A673 (cell line): Measurements from ENCODE around the gene ZNF493. TPM values are rescaled to one million over a fixed set of nuclear protein-coding genes. Genes with fewer than 3 reads are reported as not detected.

Experiments used
- BruUV-seq: library from RNA; stranded (reverse); fragments of 400-500 nt; replicated peaks from 2 replicates; lab custom pipeline; 2021; lab: Mats Ljungman, UMichigan
- CTCF ChIA-PET: fragments of 300-600 bp; sonication (Branson Sonifier 250); formaldehyde crosslinking; loops from one replicate; lab custom pipeline; 2022; ENCODE audit warnings: antibody characterized with exemption; lab: Charles Lee
- POLR2A ChIA-PET: fragments of 300-600 bp; sonication (Branson Sonifier 250); formaldehyde crosslinking; loops from one replicate; lab custom pipeline; 2022; ENCODE audit warnings: antibody characterized with exemption; ENCODE audit not compliant: low non-redundant PET; lab: Charles Lee
- DNase-seq: peaks from one replicate; pipeline ENCODE4 v3.0.0-alpha.2; 2015; ENCODE audit warnings: low spot score
- H3K27ac ChIP-seq: fragments of 200-600 bp; sonication (generic); 2 replicates; pipeline ENCODE4 v1.5.1; 2016; ENCODE audit warnings: mixed run types, low read depth, mild to moderate bottlenecking, mixed read lengths, antibody characterized with exemption, low read length; ENCODE audit not compliant: poor library complexity, severe bottlenecking
- H3K27me3 ChIP-seq: fragments of 200-600 bp; sonication (generic); replicated peaks from 2 replicates; pipeline ENCODE4 v1.6.1; 2017; ENCODE audit warnings: mixed run types, low read depth, mild to moderate bottlenecking, mixed read lengths, antibody characterized with exemption, low read length; ENCODE audit not compliant: insufficient read depth, poor library complexity
- H3K36me3 ChIP-seq: fragments of 200-600 bp; sonication (generic); 2 replicates; pipeline ENCODE4 v1.6.1; 2016; ENCODE audit warnings: mixed run types, mild to moderate bottlenecking, mixed read lengths, antibody characterized with exemption, low read length; ENCODE audit not compliant: insufficient read depth, poor library complexity, severe bottlenecking
- H3K4me1 ChIP-seq: fragments of 200-600 bp; sonication (generic); 2 replicates; pipeline ENCODE4 v1.6.1; 2017; ENCODE audit warnings: mixed run types, mild to moderate bottlenecking, mixed read lengths, antibody characterized with exemption, low read length; ENCODE audit not compliant: insufficient read depth, poor library complexity, severe bottlenecking
- H3K4me3 ChIP-seq: fragments of 200-600 bp; sonication (generic); 2 replicates; pipeline ENCODE4 v1.5.1; 2016; ENCODE audit warnings: low read depth, mixed run types, mild to moderate bottlenecking, mixed read lengths, low read length; ENCODE audit not compliant: poor library complexity, severe bottlenecking
- H3K9me3 ChIP-seq: fragments of 200-600 bp; sonication (generic); 2 replicates; pipeline ENCODE4 v1.6.1; 2016; ENCODE audit warnings: mixed run types, low read depth, mild to moderate bottlenecking, mixed read lengths, antibody characterized with exemption, low read length; ENCODE audit not compliant: poor library complexity, severe bottlenecking
- EZH2 ChIP-seq: fragments of 200-600 bp; sonication (generic); IDR thresholded peaks from 2 replicates; pipeline ENCODE4 v1.6.1; 2017; ENCODE audit warnings: borderline replicate concordance, low read depth, mild to moderate bottlenecking, mixed read lengths, antibody characterized with exemption, low read length; ENCODE audit not compliant: poor library complexity, severe bottlenecking
- intact Hi-C: fragments of 100-400 bp; cut with micrococcal nuclease; formaldehyde crosslinking; loops from one replicate; pipeline ENCODE4 v1.10.0; 2022; ENCODE audit not compliant: unreplicated experiment
- total RNA-seq: library from RNA; stranded (reverse); gene quantifications from 2 replicates; pipeline ENCODE4 v1.2.3, GENCODE V29; 2021
- TF ChIP-seq, protein P1 (sequence below): fragments of 300-800, 200-600 bp; sonication (generic); conservative IDR thresholded peaks from 2 replicates; pipeline ENCODE4 v1.5.1; 2017; ENCODE audit warnings: low read depth, mild to moderate bottlenecking, antibody characterized with exemption, low read length, moderate library complexity, mixed read lengths

Gene ZNF493
- total RNA-seq, 1 experiment from 2014 or later = 5.5 TPM

DNA sequence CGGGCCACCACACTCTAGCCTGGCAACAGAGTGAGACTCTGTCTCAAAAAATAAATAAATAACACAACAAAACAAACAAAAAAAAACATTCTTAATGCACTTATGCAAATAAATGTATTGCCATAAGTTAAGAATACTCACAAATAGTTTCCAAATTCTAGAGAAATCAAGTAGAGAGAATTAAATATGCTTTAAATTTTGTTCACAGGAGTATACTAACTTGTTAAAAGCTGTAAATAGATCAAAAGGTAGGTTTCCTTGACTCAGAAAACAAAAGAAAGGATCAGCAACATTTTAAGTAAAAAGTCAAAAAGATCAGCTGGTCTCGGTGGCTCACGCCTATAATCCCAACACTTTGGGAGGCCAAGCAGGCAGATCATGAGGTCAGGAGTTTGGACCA lies 58.0 kb downstream of the ZNF493 start:
- TF ChIP-seq, protein P1, sequence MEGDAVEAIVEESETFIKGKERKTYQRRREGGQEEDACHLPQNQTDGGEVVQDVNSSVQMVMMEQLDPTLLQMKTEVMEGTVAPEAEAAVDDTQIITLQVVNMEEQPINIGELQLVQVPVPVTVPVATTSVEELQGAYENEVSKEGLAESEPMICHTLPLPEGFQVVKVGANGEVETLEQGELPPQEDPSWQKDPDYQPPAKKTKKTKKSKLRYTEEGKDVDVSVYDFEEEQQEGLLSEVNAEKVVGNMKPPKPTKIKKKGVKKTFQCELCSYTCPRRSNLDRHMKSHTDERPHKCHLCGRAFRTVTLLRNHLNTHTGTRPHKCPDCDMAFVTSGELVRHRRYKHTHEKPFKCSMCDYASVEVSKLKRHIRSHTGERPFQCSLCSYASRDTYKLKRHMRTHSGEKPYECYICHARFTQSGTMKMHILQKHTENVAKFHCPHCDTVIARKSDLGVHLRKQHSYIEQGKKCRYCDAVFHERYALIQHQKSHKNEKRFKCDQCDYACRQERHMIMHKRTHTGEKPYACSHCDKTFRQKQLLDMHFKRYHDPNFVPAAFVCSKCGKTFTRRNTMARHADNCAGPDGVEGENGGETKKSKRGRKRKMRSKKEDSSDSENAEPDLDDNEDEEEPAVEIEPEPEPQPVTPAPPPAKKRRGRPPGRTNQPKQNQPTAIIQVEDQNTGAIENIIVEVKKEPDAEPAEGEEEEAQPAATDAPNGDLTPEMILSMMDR = no peak
- Histone ChIP-seq H3K27ac (no peak overlapping the region), H3K36me3 (no peaks in the 10 kb centered on the region), H3K9me3 (peaks cover 12% of the 10 kb centered on the region), H3K4me3 (no peak overlapping the region), H3K4me1 (no peaks in the 10 kb centered on the region), H3K27me3 (no peaks in the 10 kb centered on the region)
- ChIA-PET POLR2A (no interaction called here), CTCF (no interaction called here)
- no peak for DNase-seq
- BruUV-seq = no TSS peak
- intact Hi-C loops = no loop called here

DNA sequence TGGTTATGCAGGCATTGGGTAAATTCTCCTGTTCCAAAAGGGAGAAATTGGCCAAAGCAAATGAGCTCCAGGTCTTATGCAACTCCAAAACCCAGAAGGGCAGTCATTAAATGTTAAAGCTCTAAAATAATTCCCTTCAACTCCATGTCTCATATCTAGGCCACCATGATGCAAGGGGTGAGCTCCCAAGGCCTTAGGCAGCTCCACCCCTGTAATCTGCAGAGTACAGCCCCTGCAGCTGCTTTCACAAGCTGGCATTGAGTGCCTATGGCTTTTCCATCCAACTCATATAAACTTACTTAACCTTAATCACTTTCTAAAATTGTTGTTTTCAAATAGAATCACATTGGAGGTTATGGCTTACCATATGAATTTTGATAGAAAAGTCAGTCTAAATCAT lies 63.8 kb downstream of the ZNF493 start:
- Histone ChIP-seq H3K27me3 (no peaks in the 10 kb centered on the region), H3K4me3 (no peak overlapping the region), H3K9me3 (peaks cover 13% of the 10 kb centered on the region), H3K27ac (no peak overlapping the region), H3K36me3 (no peaks in the 10 kb centered on the region), H3K4me1 (no peaks in the 10 kb centered on the region)
- intact Hi-C loops = no loop called here
- BruUV-seq = no TSS peak
- ChIA-PET POLR2A (no interaction called here), CTCF (no interaction called here)
- no peak for DNase-seq
- TF ChIP-seq EZH2 = no peak

DNA sequence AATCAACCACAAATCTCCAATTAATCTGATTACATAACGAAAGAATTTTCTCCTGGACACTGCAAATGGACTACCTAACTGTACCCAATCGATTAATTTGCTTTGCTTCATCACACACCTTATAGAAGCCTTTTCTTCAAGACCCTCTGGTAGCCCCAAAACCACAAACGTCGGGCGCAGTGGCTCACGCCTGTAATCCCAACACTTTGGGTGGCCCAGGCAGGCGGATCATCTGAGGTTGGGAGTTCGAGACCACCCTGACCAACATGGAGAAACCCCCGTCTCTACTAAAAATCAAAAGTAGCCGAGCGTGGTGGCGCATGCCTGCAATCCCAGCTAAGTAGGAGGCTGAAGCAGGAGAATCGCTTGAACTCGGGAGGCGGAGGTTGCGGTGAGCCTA lies 65.6 kb downstream of the ZNF493 start:
- CTCF ChIA-PET = no interaction called here

More for the DNA sequence above, 65.6 kb downstream of the ZNF493 start:
- H3K9me3 ChIP-seq = peaks cover 13% of the 10 kb centered on the region
- DNase-seq = no peak
- H3K27me3 ChIP-seq = no peaks in the 10 kb centered on the region
- POLR2A ChIA-PET = no interaction called here
- H3K36me3 ChIP-seq = no peaks in the 10 kb centered on the region
- no TSS peak for BruUV-seq
- TF ChIP-seq, protein P1 = no peak
- TF ChIP-seq EZH2 = no peak
- intact Hi-C loops = no loop called here
- H3K4me3 ChIP-seq = no peak overlapping the region
- H3K27ac ChIP-seq = no peak overlapping the region
- no peaks in the 10 kb centered on the region for H3K4me1 ChIP-seq
